Measurements from ENCODE around the gene CBX1.
"Not testable (repeated sequence)": the region's sequence is repeated elsewhere in the genome, so short reads cannot be mapped to it uniquely, and the experiment has no call there.

CBX1 gene

DNA sequence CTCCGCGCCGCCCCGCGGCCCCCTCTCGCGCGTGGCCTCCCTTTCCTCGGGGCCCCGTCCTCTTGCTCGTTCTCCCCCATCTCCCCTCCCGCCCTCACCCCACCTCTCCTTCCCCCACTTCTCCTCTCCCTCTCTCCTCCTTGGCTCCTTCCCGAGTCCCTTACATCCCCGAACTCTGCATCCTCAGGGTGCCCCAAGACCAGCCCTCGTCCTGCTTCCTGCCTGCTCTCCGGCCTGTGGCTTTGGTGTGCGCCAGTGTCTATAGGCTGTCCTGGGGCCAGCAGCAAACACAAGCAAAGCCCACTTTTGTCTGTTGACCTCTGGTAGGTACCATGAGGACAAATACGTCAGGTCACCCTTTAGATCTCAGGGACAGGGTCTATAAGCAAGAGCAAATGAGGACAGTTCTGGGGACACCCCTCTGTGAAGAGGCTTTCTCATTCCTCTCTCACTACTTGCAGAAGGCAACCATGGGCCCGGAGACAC lies 63.4 kb downstream of the CBX1 start:
- DNase-seq (ENCODE audit: low read depth), result no peak
- TF ChIP-seq, protein P1, sequence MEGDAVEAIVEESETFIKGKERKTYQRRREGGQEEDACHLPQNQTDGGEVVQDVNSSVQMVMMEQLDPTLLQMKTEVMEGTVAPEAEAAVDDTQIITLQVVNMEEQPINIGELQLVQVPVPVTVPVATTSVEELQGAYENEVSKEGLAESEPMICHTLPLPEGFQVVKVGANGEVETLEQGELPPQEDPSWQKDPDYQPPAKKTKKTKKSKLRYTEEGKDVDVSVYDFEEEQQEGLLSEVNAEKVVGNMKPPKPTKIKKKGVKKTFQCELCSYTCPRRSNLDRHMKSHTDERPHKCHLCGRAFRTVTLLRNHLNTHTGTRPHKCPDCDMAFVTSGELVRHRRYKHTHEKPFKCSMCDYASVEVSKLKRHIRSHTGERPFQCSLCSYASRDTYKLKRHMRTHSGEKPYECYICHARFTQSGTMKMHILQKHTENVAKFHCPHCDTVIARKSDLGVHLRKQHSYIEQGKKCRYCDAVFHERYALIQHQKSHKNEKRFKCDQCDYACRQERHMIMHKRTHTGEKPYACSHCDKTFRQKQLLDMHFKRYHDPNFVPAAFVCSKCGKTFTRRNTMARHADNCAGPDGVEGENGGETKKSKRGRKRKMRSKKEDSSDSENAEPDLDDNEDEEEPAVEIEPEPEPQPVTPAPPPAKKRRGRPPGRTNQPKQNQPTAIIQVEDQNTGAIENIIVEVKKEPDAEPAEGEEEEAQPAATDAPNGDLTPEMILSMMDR (conservative IDR thresholded peaks at IDR 0.05; ENCODE audit: control insufficient read depth, insufficient read depth, low read depth, low read length), result no peak
- peak overlapping the region; percentile 34 for H3K4me3 ChIP-seq (ENCODE audit: control insufficient read depth, low read depth, low read length)

DNA sequence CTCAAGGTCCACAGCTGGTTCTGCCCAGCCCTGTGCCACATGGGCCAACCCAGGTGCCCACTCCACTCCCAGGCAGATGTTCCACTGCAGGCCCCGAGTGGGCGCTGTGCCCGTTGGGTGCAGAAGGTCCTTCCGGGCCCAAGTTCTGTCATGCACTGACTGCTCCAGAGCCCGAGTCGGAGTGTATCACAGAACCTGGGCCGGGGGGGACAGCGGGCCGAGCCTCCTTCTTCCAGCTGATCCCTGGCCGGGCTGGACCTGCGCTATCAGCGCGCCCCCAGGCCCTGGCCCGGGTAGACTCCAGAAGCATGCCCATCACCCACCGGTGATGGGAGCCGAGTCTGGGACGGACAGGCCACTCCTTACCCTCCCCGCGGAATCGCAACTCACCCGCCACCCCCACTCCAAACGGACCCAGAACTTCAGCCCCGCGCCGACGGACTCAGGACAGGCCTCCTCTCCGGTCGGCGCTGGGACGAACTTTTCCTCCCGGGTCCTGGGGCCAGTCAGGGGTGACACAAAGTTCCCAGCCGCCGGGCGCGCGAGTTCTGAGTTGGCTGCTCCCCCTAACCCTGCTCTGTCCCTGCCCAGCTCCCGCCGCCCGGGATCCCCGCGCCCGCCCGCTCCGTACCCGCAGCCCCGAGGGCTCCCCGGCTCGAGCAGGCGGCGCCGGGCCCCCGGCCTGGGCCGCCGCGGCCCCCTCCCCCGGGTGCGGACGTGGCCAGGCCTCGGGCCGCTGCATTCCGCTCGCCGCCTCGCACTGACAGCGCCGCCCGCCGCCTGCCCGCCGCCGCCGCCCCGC lies 64.0 kb downstream of the CBX1 start, which contains the start of gene COPZ2:
Gene COPZ2 (minus strand): TSS at position 762 of the 802 bp plus-strand sequence. CDS start 20 bp downstream, at position 742.
- peak within 1 kb of the TSS; percentile 60 for H3K4me3 ChIP-seq (ENCODE audit: control insufficient read depth, low read depth, low read length)
- TF ChIP-seq, protein P1 (conservative IDR thresholded peaks at IDR 0.05; ENCODE audit: control insufficient read depth, insufficient read depth, low read depth, low read length), result peak; percentile 46
- peak; percentile 57 for DNase-seq (ENCODE audit: low read depth)

DNA sequence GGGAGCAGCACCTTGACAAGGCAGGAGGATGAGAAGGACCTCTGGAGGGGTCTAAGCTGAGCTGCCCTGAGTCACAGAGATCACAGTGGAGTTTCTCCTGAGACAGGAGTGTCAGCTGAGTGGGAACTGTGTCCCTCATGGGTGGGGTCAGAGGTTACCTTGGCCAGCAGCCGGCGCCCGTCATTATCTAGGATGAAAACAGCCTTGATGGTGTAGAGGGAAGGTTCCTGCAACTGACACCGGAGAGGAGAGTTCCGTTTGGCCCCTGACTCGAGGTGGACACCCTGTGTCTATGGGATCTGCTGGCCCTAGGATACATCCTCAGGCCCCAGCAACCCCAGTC lies 64.6 kb downstream of the CBX1 start:
- TF ChIP-seq, protein P1 (conservative IDR thresholded peaks at IDR 0.05; ENCODE audit: control insufficient read depth, insufficient read depth, low read depth, low read length), result no peak
- peak overlapping the region; percentile 60 for H3K4me3 ChIP-seq (ENCODE audit: control insufficient read depth, low read depth, low read length)
- DNase-seq (ENCODE audit: low read depth), result no peak

DNA sequence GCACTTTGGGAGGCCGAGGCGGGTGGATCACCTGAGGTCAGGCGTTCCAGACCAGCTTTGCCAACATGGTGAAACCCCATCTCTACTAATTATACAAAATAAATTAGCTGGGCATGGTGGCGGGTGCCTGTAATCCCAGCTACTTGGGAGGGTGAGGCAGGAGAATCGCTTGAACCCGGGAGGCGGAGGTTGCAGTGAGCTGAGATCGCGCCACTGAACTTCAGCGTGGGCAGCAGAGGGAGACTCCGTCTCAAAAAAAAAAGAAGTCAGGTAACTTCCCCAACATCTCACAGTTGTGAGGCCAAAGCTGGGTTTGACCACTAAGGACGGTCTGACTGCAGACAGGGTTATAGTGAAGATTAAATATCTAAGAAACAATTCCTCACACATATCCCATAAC lies 66.5 kb downstream of the CBX1 start:
- H3K4me3 ChIP-seq (ENCODE audit: control insufficient read depth, low read depth, low read length); DNase-seq (ENCODE audit: low read depth): not testable (repeated sequence)

DNA sequence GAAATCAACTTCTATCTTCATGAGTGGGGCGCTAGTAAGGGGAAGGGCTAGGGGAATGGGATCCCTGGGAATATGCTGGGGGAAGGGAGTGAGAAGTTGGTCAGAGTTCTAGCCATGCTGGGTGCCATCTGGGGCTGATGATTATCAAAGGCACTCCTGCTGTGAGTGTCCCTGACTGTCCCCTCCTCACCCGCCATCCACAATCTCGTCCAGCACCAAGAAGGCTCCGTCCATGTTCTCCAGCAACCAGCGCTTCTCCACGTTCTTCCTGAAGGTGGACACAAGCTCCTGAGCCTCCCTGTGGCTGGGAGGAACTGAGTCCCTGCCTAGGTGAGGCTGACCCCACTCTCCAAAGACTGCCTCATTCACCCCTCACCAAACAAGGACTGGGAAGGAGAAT lies 69.3 kb downstream of the CBX1 start:
- no peak for DNase-seq (ENCODE audit: low read depth)
- H3K4me3 ChIP-seq (ENCODE audit: control insufficient read depth, low read depth, low read length), result no peak overlapping the region
- TF ChIP-seq, protein P1 (conservative IDR thresholded peaks at IDR 0.05; ENCODE audit: control insufficient read depth, insufficient read depth, low read depth, low read length), result no peak

DNA sequence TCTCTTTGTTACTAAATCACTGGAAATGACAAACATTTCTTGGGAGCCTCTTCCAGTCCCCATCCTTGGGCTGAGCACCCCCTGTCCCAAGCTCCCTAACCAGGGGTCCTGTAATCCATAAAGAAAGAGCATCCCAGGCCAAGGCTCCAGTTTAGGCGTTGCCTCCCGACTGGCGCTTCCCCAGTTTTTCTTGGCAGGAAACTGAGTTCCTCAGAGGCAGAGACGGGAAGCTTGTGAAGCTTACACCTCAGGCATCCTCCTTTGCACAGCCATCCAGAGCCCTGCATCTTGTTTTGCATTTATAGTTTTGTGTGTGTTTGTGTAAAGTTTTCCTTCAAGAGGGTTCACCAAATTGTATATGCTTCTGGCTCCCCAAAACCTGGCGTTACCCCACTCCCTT lies 70.7 kb downstream of the CBX1 start:
- no peak overlapping the region for H3K4me3 ChIP-seq (ENCODE audit: control insufficient read depth, low read depth, low read length)
- DNase-seq (ENCODE audit: low read depth), result peak; percentile 43
- TF ChIP-seq, protein P1 (conservative IDR thresholded peaks at IDR 0.05; ENCODE audit: control insufficient read depth, insufficient read depth, low read depth, low read length), result no peak

DNA sequence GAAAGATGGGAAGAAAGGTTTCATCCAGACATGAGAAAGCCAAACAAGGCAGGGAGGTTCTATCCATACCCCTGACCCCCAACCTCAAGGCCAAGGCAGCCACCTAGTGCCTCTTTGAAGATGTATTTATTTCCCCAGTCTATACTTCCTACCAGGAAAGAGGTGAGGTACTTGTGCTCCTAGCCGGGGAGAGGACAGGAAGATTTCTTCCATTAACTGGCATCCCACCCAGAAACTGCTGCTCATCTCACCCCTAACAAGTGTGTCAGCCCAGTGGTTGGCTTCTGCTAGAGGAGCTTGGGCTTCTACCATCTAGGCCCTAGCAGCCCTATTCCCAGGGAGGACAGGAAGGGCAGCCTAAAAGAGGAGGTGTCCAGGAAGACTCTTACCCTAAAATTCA lies 72.5 kb downstream of the CBX1 start:
- TF ChIP-seq, protein P1 (conservative IDR thresholded peaks at IDR 0.05; ENCODE audit: control insufficient read depth, insufficient read depth, low read depth, low read length), result no peak
- no peak overlapping the region for H3K4me3 ChIP-seq (ENCODE audit: control insufficient read depth, low read depth, low read length)
- DNase-seq (ENCODE audit: low read depth), result no peak

Data from fibroblast of mammary gland (primary cell).